GM12878 (cell line): Measurements from ENCODE around the gene BCS1L. TPM values are rescaled to one million over a fixed set of nuclear protein-coding genes. Genes with fewer than 3 reads are reported as not detected.

Experiments used
- ATAC-seq: fragments of 200-7000 bp; cut with Tn5 transposase; 3 replicates; pipeline ENCODE4 v1.9.1; 2020; ENCODE audit warnings: mild to moderate bottlenecking, moderate library complexity
- BruUV-seq: library from RNA; stranded (reverse); fragments of 400-500 nt; replicated peaks from 2 replicates; lab custom pipeline; 2021; lab: Mats Ljungman, UMichigan
- CTCF ChIA-PET: fragments of 300-600 bp; sonication (Branson Sonifier 250); formaldehyde crosslinking; extraction: SDS; loops from one replicate; lab custom pipeline; 2021; ENCODE audit warnings: inconsistent platforms; lab: Yijun Ruan, JAX
- POLR2A ChIA-PET: fragments of 350-600 bp; formaldehyde crosslinking; extraction: SDS; loops from one replicate; lab custom pipeline; 2021; ENCODE audit warnings: inconsistent platforms; lab: Charles Lee
- RAD21 ChIA-PET: fragments of 300-600 bp; sonication (Branson Sonifier 250); formaldehyde crosslinking; loops from one replicate; lab custom pipeline; 2023; ENCODE audit warnings: antibody characterized with exemption; ENCODE audit not compliant: unreplicated experiment; lab: Charles Lee
- SMC1A ChIA-PET: fragments of 300-600 bp; sonication (Branson Sonifier 250); formaldehyde crosslinking; loops from one replicate; lab custom pipeline; 2023; ENCODE audit not compliant: unreplicated experiment, uncharacterized antibody; lab: Charles Lee
- DNase-seq: peaks from one replicate; pipeline ENCODE4 v3.0.0-alpha.2; 2011; ENCODE audit warnings: low read depth, low spot score
- FAIRE-seq: peaks from 3 replicates; lab custom pipeline; 2011; peaks lifted over from hg19 to GRCh38; lab: Jason Lieb, UNC
- H2AFZ ChIP-seq: 2 replicates; pipeline ENCODE4 v1.6.0; 2011; ENCODE audit warnings: low read depth, low read length, control low read depth; ENCODE audit not compliant: control insufficient read depth
- H3K27ac ChIP-seq: 2 replicates; pipeline ENCODE4 v1.5.1; 2011; ENCODE audit warnings: control low read depth; ENCODE audit not compliant: control insufficient read depth, insufficient read depth
- H3K27me3 ChIP-seq, 2 experiments: replicated peaks in 1 of 2; 2 replicates each; pipeline versions ENCODE4 v1.6.0 to v1.6.1; 2011; ENCODE audit warnings: low read length in 1 of 2; ENCODE audit not compliant: control insufficient read depth in 2 of 2, insufficient read depth in 2 of 2
- H3K36me3 ChIP-seq, 2 experiments: 2 replicates each; pipeline ENCODE4 v1.5.1; 2011; ENCODE audit warnings: low read length in 1 of 2; ENCODE audit not compliant: control insufficient read depth in 2 of 2, insufficient read depth in 2 of 2
- H3K4me1 ChIP-seq: 2 replicates; pipeline ENCODE4 v1.6.1; 2011; ENCODE audit warnings: mild to moderate bottlenecking, low read length, moderate library complexity, mixed read lengths; ENCODE audit not compliant: control insufficient read depth, insufficient read depth
- H3K4me2 ChIP-seq: 2 replicates; pipeline ENCODE4 v1.6.0; 2011; ENCODE audit warnings: control low read depth; ENCODE audit not compliant: control insufficient read depth, insufficient read depth
- H3K4me3 ChIP-seq: fragments of 200-600 bp; sonication (generic); 2 replicates; pipeline ENCODE4 v1.5.1; 2016
- H3K79me2 ChIP-seq: 2 replicates; pipeline ENCODE4 v1.6.0; 2011; ENCODE audit warnings: low read length; ENCODE audit not compliant: control insufficient read depth, insufficient read depth
- H3K9ac ChIP-seq: 2 replicates; pipeline ENCODE4 v1.8.0; 2011; ENCODE audit warnings: low read length, control low read depth, mixed read lengths; ENCODE audit not compliant: control insufficient read depth, insufficient read depth
- H3K9me3 ChIP-seq: replicated peaks from 3 replicates; pipeline ENCODE4 v1.5.1; 2011; ENCODE audit warnings: mild to moderate bottlenecking, low read length; ENCODE audit not compliant: control insufficient read depth, insufficient read depth
- H4K20me1 ChIP-seq: 2 replicates; pipeline ENCODE4 v1.6.0; 2011; ENCODE audit not compliant: control insufficient read depth, insufficient read depth
- BCL11A ChIP-seq: IDR thresholded peaks from 2 replicates; pipeline ENCODE4 v1.6.1; 2011; ENCODE audit warnings: low read depth, low read length
- BCL3 ChIP-seq: IDR thresholded peaks from 2 replicates; pipeline ENCODE4 v1.6.1; 2011; ENCODE audit warnings: borderline replicate concordance, low read depth, mild to moderate bottlenecking, moderate library complexity, low read length; ENCODE audit not compliant: insufficient read depth, poor library complexity, severe bottlenecking
- KAT2A ChIP-seq: conservative IDR thresholded peaks from 2 replicates; pipeline ENCODE4 v1.6.1; 2011; ENCODE audit warnings: low read depth, low read length; ENCODE audit not compliant: control insufficient read depth
- KDM1A ChIP-seq: fragments of 200-600 bp; sonication (generic); IDR thresholded peaks from 2 replicates; pipeline ENCODE4 v1.6.1; 2016; ENCODE audit warnings: borderline replicate concordance
- PRDM15 ChIP-seq: fragments of 450-650 bp; formaldehyde crosslinking; IDR thresholded peaks from 2 replicates; pipeline ENCODE4 v1.4.0; 2020; ENCODE audit warnings: mild to moderate bottlenecking, moderate library complexity
- RCOR1 ChIP-seq: conservative IDR thresholded peaks from 2 replicates; pipeline ENCODE4 v1.6.1; 2012; ENCODE audit warnings: low read depth, low read length, improper control_type of control experiment
- USF1 ChIP-seq: IDR thresholded peaks from 2 replicates; pipeline ENCODE4 v1.6.1; 2011; ENCODE audit warnings: borderline replicate concordance, low read depth, mild to moderate bottlenecking, moderate library complexity, mixed read lengths, low read length; ENCODE audit not compliant: insufficient read depth; ENCODE audit errors: extremely low read length
- WGBS: methylation state at CpG from one replicate; pipeline ENCODE4 v1.1.6; 2016; ENCODE audit warnings: low lambda C conversion rate; ENCODE audit not compliant: insufficient replicate concordance, insufficient coverage; ENCODE audit errors: missing lambda C conversion rate; 5-methylcytosine and 5-hydroxymethylcytosine counted together
- in situ Hi-C: fragments of 300-500 bp; cut with MboI; formaldehyde crosslinking; loops from 9 replicates; pipeline ENCODE4 v1.14.3; 2018; ENCODE audit warnings: mixed read lengths
- intact Hi-C: fragments of 100-400 bp; cut with micrococcal nuclease; formaldehyde crosslinking; loops from one replicate; pipeline ENCODE4 v1.14.2; 2022; ENCODE audit not compliant: unreplicated experiment
- polyA plus RNA-seq, 11 experiments: library from polyadenylated mRNA; depleted of rRNA in 4 of 11; unstranded in 6 of 11; stranded (reverse) in 5 of 11; fragments of >200 nt; fragmentation: Nextera tagmentation in 4 of 11; fragmentation: Illumina TruSeq in 1 of 11; extraction: Ambion mirVana in 4 of 11; extraction: Trizol in 1 of 11; gene quantifications; 1 replicate in 1 of 11; 2 replicates in 10 of 11; pipeline versions ENCODE4 v1.2.1 to v1.2.3, GENCODE V29; 2011 to 2016; ENCODE audit warnings: inconsistent platforms in 2 of 11, missing spikeins in 2 of 11, low read depth in 1 of 11
- total RNA-seq, 4 experiments: library from RNA; depleted of rRNA in 3 of 4; stranded (reverse); fragments of >200 nt in 3 of 4; fragmentation: Illumina TruSeq in 1 of 4; extraction: Trizol in 1 of 4; gene quantifications; 2 replicates each; pipeline versions ENCODE4 v1.2.1 to v1.2.3, GENCODE V29; 2013 to 2021

Gene BCS1L
- total and polyA plus RNA-seq, 10 of the 15 experiments (the other 5 are each of a cell fraction or from before 2014, with no cell fraction given) = 40.4 to 114 (median 65.2) TPM

- no peak for TF ChIP-seq BCL3
- TF ChIP-seq, all 136 proteins: peak for 0
Measured at GRCh38 chr2:218627939-218628338, 31.5 kb upstream of the BCS1L start (continued).

- no TSS peak for BruUV-seq
- DNase-seq (no peak), FAIRE-seq (no peak), ATAC-seq (no peak)
- no peaks in the 10 kb centered on the region for H3K27me3 ChIP-seq
- no peak overlapping the region for H3K4me2 ChIP-seq
- no peaks in the 10 kb centered on the region for H4K20me1 ChIP-seq
- no peaks in the 10 kb centered on the region for H3K4me1 ChIP-seq
- no peak overlapping the region for H2AFZ ChIP-seq
- ChIA-PET POLR2A (no interaction called here), CTCF (interaction anchor here (0.6 to 1.2 kb wide), 2 partner anchors 12 to 23 kb away, joined by 3 to 4 read pairs; no protein-coding TSS in a partner anchor), SMC1A (no interaction called here), RAD21 (no interaction called here)
- no peaks in the 10 kb centered on the region for H3K79me2 ChIP-seq
- no peak for TF ChIP-seq BCL11A
- no peak for TF ChIP-seq KAT2A
- TF ChIP-seq PRDM15 (CRISPR knock-in tag) = no peak
- TF ChIP-seq RCOR1 = no peak
- TF ChIP-seq USF1 = no peak
- TF ChIP-seq KDM1A = no peak
- no peaks in the 10 kb centered on the region for H3K9me3 ChIP-seq
- H3K36me3 ChIP-seq = peaks cover 2 to 8% of the 10 kb centered on the region in 2 experiments; a peak in 3 of 4 replicates
- H3K4me3 ChIP-seq = no peak overlapping the region
- intact Hi-C loops (no loop called here), in situ Hi-C loops (no loop called here)
- no peak overlapping the region for H3K9ac ChIP-seq
- no peak overlapping the region for H3K27ac ChIP-seq
- WGBS = 75% methylated on average over 4 of the region's 4 CpGs
Measured at GRCh38 chr2:218631837-218632236, 27.6 kb upstream of the BCS1L start.
